LHCN-M2 (cell line): ENCODE data around the gene CCT8L2. TPM values are rescaled to one million over a fixed set of nuclear protein-coding genes. Genes with fewer than 3 reads are reported as not detected.
"Not testable (repeated sequence)": the region's sequence is repeated elsewhere in the genome, so short reads cannot be mapped to it uniquely, and the experiment has no call there.

Experiments
- DNase-seq: peaks from one replicate; pipeline ENCODE4 v3.0.0-alpha.2; 2012; ENCODE audit warnings: low read depth
- polyA plus RNA-seq: library from polyadenylated mRNA; unstranded; fragments of >200 nt; gene quantifications from one replicate; pipeline ENCODE4 v1.2.1, GENCODE V29; 2012; ENCODE audit warnings: missing spikeins
- total RNA-seq: library from RNA; depleted of rRNA; stranded (reverse); fragments of >200 nt; gene quantifications from 2 replicates; pipeline ENCODE4 v1.2.3, GENCODE V29; 2014; rRNA removed

Gene CCT8L2, protein sequence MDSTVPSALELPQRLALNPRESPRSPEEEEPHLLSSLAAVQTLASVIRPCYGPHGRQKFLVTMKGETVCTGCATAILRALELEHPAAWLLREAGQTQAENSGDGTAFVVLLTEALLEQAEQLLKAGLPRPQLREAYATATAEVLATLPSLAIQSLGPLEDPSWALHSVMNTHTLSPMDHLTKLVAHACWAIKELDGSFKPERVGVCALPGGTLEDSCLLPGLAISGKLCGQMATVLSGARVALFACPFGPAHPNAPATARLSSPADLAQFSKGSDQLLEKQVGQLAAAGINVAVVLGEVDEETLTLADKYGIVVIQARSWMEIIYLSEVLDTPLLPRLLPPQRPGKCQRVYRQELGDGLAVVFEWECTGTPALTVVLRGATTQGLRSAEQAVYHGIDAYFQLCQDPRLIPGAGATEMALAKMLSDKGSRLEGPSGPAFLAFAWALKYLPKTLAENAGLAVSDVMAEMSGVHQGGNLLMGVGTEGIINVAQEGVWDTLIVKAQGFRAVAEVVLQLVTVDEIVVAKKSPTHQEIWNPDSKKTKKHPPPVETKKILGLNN
- total RNA-seq: not detected in 2 replicates
- polyA plus RNA-seq: not detected

- not testable (repeated sequence) for DNase-seq
Observed at GRCh38 chr22:16592710-16593109, at the start of gene CCT8L2. CCT8L2 (minus strand) TSS chr22:16592810; CDS start chr22:16592550, 260 bp downstream.

DNA sequence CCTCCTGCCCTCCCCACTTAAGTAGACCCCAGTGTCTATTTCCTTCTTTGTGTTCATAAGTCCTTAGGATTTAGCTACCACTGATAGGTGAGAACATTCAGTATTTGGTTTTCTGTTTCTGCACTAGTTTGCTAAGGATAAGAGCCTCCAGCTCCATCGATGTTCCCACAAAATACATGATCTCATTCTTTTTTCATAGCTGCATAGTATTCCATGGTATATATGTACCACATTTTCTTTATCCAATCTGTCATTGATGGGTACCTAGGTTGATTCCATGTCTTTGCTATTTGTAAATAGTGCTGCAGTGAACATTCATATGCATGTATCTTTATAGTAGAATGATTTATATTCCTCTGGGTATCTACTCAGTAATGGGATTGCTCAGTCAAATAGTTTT lies 42.8 kb upstream of the CCT8L2 start:
- DNase-seq: not testable (repeated sequence)

DNA sequence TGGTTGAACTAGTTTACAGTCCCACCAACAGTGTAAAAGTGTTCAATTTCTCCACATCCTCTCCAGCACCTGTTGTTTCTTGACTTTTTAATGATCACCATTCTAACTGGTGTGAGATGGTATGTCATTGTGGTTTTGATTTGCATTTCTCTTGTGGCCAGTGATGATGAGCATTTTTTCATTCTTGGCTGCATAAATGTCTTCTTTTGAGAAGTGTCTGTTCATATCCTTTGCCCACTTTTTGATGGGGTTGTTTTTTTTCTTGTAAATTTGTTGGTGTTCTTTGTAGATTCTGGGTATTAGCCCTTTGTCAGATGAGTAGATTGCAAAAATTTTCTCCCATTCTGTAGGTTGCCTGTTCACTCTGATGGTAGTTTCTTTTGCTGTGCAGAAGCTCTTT lies 41.5 kb upstream of the CCT8L2 start:
- not testable (repeated sequence) for DNase-seq

DNA sequence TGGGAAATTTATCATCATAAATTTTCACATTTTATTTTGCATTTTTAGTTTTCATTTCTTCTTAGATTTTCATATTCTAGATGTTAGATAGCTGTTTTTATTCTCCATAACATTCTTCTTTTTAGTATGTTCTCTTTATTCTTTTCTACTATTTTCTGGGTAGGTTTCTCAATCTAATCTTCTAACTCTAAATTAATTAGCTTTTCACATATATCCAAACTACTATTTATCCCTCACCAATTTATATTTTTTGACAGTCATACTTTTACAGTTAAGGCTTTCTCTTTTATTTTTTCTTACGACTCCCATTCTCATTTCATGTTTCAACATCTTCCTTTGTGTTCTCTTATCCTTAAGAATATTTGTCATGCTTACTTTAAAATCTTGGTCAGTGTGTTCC lies 35.9 kb upstream of the CCT8L2 start:
- DNase-seq: not testable (repeated sequence)

DNA sequence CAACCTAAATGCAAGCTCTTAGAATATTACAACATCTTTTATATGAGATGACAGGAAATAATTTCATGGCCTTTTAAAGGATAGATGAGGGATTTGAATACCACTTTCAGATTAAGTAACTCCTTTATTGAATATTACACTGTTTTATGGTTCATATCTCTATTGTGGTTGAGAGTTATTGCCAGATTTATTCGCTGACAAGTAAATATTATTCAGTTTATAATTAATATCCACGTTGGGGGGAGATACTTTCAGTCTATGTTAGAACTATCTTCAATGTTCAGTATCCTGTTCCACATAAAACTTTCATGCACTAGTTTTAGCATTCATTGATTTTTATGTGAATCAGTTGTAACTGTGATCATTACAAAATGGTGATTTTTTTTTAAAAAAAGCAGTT lies 32.4 kb upstream of the CCT8L2 start:
- not testable (repeated sequence) for DNase-seq

GRCh38 chr22:16623595-16623994 lies 31.0 kb upstream of the CCT8L2 start:
- DNase-seq: not testable (repeated sequence)

- not testable (repeated sequence) for DNase-seq
Observed at GRCh38 chr22:16617516-16617915, 24.9 kb upstream of the CCT8L2 start.

DNA sequence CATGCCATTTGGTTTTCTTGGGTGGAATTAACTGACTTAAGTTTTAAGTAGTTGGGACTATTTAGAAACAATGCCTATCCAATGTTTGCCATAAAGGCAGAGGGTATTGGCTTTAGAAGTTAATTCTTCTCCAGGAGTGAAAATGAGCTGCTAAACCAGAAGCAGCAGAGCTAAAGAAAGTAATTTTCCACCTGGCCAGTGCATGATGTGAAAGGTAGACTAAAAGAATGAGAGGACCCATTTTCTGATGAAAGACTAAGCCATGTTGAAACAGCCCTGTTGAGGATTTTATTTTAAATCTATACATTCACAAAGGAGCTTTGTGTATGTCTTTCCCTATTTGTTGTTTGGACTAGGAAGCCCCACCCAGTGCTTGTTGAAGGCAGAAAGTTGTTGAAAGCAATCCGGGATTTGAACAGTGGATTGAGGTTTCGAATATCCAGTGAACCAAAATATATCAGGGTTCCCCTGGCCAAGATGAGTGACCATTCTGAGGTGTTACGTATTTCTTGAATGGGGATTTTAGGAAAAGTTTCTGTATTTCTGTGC lies 23.9 kb upstream of the CCT8L2 start:
- not testable (repeated sequence) for DNase-seq

DNA sequence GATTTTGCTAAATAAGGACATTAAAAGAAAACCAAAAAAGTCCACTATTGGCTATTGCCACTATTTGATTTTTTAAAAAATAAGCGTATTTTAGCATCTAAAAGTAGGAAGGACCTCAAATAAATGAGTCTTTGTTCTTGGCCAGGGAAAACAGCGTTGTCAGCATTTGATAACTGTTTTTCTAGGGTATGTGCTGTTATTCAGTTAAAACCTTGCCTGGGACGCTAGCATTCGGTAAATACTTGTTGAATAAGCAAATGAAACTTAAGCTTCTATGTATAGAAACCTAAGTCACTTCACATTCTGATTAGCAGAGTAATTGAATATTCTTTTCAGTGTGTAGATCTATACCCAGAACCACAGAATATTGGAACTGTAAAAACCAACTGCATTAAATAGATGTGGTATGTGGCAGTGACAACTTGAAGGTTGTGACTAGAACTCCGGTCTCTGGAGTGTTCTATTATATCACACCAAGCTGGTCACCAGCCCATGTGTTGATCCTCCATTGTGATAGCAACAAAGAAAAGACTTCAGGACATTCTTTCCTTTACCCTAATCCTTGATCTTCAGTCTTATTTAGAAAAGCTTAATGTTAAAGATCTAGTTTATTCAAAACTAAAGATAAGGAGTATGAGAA lies 23.1 kb upstream of the CCT8L2 start:
- not testable (repeated sequence) for DNase-seq

- no peak for DNase-seq
Observed at GRCh38 chr22:16609548-16610261, 17.1 kb upstream of the CCT8L2 start.

GRCh38 chr22:16608931-16609330 lies 16.3 kb upstream of the CCT8L2 start:
- DNase-seq: no peak

DNA sequence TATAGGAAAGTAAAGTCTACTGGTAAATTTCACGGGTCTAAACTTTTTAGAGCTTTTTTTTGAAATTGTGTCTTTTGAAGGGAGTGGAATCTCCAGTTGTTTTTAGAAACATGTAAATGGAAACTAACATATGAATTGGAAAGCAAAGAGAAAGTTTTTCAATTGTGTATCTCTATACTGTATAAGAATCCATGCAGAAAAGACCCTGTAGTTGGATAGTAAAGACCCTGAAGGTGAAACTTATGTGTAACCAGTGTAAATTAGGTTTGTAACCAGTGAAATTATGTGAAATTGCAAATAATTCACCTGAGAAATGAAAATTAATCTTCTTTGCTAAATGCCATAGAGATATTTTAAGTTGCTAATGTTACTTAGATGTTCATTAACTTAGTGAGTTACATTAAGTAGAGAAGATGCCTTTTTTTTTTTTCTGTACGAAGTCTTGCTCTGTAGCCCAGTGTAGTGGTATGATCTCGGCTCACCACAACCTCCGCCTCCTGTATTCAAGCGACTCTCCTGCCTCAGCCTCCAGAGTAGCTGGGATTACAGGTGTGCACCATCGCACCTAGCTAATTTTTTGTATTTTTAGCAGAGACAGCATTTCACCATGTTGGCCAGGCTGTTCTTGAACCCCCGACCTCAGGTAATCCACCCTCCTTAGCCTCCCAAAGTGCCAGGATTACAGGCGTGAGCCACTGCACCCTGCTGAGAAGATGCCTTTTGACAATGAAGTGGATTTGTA lies 11.8 kb upstream of the CCT8L2 start:
- not testable (repeated sequence) for DNase-seq

- DNase-seq: not testable (repeated sequence)
Observed at GRCh38 chr22:16603770-16604242, 11.2 kb upstream of the CCT8L2 start.

DNA sequence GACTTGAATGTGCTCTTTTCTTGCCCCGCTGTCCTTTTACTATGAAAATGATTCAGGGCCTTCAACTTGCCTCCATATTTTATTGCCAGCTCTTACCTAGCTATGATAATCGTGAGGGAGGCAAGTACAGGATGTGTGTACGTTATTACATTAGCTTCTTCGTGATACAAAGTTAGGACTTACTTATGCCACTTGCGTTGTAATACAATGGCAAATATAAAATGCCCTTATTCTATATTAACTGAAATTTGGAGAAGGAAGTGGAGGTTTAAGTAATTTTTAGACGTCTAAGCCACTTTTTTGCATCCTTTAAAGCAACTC lies 10.8 kb upstream of the CCT8L2 start:
- no peak for DNase-seq

GRCh38 chr22:16602728-16603447 lies 10.3 kb upstream of the CCT8L2 start:
- not testable (repeated sequence) for DNase-seq

DNA sequence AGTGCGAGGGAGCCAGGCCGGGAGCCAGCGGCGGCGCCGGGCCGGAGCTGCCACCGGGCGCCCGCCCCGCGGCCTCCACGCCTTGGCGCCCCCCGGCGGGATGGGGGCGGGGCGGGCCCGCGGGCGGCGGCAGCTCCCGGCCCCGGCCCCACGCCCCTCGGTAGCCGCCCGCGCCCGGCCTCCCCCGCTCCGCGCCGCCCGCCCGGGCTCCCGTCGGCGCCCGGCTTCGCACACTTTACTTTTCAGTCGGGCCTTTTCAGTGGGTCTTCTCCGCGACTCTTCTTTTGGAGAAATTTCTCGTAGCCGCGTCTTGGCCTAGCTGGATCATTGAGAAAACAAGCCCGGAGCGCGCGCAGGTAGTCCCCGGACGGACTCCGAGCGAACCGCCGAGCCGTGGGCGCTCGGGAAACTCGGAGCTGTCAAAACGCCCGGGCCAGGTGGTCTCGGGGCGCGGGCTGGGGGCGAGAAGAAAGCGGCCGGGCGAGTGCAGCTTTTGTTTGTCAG lies 9.7 kb upstream of the CCT8L2 start:
- not testable (repeated sequence) for DNase-seq

GRCh38 chr22:16601437-16602223 lies 9.0 kb upstream of the CCT8L2 start:
- peak; percentile 12 for DNase-seq

DNA sequence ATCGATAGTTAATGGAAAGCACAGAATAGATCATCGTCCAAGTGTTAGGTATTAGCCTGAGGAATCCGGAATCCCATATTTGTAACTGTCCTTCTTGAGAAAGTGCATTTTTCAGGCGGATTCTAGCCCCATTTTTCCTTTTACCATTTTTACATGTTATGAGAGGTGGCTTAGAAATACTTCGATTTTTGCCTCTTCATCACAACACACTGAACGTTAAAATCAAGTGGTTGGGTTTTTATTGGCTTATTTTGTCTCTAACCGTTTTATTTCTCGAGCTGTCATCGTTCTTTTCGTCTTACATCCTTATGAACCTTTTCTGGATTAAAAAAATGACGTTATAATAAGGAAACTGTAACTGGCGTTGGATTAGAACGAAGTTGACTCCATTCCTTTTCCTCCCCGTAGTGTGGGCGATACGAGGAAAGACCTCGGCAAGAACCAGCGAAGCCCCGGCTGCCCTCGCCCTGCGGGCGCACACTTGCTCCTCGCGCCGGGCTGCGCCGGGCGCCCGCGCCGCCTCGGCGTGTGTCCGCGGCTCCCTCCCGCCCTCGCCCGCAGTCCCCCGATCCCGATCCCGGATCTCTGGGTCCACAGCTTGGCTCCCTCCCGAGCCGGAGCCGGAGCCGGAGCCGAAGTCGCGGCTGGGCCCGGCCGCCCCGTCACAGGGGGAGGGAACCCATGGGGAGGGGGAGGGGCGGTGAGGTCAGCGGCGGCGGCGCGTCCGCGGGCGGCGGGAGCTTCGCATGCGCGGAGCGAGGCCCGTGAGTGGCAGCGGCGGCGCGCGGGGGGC lies 8.2 kb upstream of the CCT8L2 start:
- peak; percentile 61 for DNase-seq
